ENCODE results near the gene C1orf159.
A peak's percentile ranks its signal among the peaks of the same experiment; 100 is the strongest.

The C1orf159 gene

DNA sequence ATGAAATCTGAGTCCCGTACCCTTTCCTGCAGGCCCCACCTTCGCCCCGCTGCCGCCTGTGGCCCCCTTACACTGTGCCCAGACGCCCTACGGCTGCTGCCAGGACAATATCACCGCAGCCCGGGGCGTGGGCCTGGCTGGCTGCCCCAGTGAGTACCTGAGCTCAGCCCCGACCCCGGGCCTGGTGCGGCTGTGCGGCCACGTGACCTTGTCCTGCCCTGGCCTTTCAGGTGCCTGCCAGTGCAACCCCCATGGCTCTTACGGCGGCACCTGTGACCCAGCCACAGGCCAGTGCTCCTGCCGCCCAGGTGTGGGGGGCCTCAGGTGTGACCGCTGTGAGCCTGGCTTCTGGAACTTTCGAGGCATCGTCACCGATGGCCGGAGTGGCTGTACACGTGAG is 70.8 kb downstream of the C1orf159 start:
- Mint-ChIP-seq H3K4me3 (no peak overlapping the region), H3K36me3 (ENCODE audit: insufficient read depth) (peaks cover 4% of the 10 kb centered on the region), H3K9me3 (peaks cover 4% of the 10 kb centered on the region), H3K27me3 (no peaks in the 10 kb centered on the region), H3K27ac (ENCODE audit: low read depth) (no peak overlapping the region), H3K4me1 (no peaks in the 10 kb centered on the region)
- DNase-seq (ENCODE audit: low spot score in 2 of 2) (no peak), ATAC-seq (replicated peaks; ENCODE audit: extremely low read depth, poor library complexity, severe bottlenecking) (no peak)

GRCh38 chr1:1044455-1045078 is 71.3 kb downstream of the C1orf159 start:
- DNase-seq (ENCODE audit: low spot score in 2 of 2), result no peak
- ATAC-seq (replicated peaks; ENCODE audit: extremely low read depth, poor library complexity, severe bottlenecking), result no peak
- Mint-ChIP-seq H3K9me3 (peaks cover 4% of the 10 kb centered on the region), H3K36me3 (ENCODE audit: insufficient read depth) (peaks cover 4% of the 10 kb centered on the region), H3K4me3 (no peak overlapping the region), H3K27me3 (no peaks in the 10 kb centered on the region), H3K4me1 (peaks cover 5% of the 10 kb centered on the region), H3K27ac (ENCODE audit: low read depth) (peak overlapping the region; percentile 70)

GRCh38 chr1:1043921-1044320 is 72.0 kb downstream of the C1orf159 start:
- DNase-seq (ENCODE audit: low spot score in 2 of 2), result no peak
- H3K4me3 Mint-ChIP-seq, result no peak overlapping the region
- no peak for ATAC-seq (replicated peaks; ENCODE audit: extremely low read depth, poor library complexity, severe bottlenecking)
- peaks cover 3% of the 10 kb centered on the region for H3K27me3 Mint-ChIP-seq
- no peak overlapping the region for H3K27ac Mint-ChIP-seq (ENCODE audit: low read depth)
- H3K4me1 Mint-ChIP-seq, result peaks cover 10% of the 10 kb centered on the region
- H3K36me3 Mint-ChIP-seq (ENCODE audit: insufficient read depth), result peaks cover 4% of the 10 kb centered on the region
- H3K9me3 Mint-ChIP-seq, result peaks cover 4% of the 10 kb centered on the region

DNA sequence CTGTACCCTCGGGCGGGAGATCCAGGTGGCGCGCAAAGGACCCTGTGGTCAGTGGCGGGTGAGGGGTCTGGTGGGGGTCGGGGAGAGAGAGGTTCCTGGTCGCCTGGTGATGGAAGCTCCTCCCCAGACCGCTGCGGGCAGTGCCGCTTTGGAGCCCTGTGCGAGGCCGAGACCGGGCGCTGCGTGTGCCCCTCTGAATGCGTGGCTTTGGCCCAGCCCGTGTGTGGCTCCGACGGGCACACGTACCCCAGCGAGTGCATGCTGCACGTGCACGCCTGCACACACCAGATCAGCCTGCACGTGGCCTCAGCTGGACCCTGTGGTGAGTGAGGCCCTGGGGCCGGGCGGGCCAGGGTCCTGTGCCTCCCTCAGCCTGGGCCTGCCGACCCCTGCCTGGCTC is 72.5 kb downstream of the C1orf159 start:
- ATAC-seq (replicated peaks; ENCODE audit: extremely low read depth, poor library complexity, severe bottlenecking), result no peak
- peaks cover 4% of the 10 kb centered on the region for H3K9me3 Mint-ChIP-seq
- H3K27me3 Mint-ChIP-seq, result peaks cover 8% of the 10 kb centered on the region
- H3K4me3 Mint-ChIP-seq, result peak overlapping the region; percentile 58
- H3K4me1 Mint-ChIP-seq, result peaks cover 15% of the 10 kb centered on the region
- peak overlapping the region; percentile 84 for H3K27ac Mint-ChIP-seq (ENCODE audit: low read depth)
- H3K36me3 Mint-ChIP-seq (ENCODE audit: insufficient read depth), result peaks cover 3% of the 10 kb centered on the region
- no peak for DNase-seq (ENCODE audit: low spot score in 2 of 2)

GRCh38 chr1:1042835-1043234 is 73.1 kb downstream of the C1orf159 start:
- ATAC-seq (replicated peaks; ENCODE audit: extremely low read depth, poor library complexity, severe bottlenecking) (no peak), DNase-seq (ENCODE audit: low spot score in 2 of 2) (no peak)
- Mint-ChIP-seq H3K4me1 (peaks cover 16% of the 10 kb centered on the region), H3K9me3 (peaks cover 4% of the 10 kb centered on the region), H3K27ac (ENCODE audit: low read depth) (peak overlapping the region; percentile 84), H3K27me3 (peaks cover 14% of the 10 kb centered on the region), H3K4me3 (peak overlapping the region; percentile 58), H3K36me3 (ENCODE audit: insufficient read depth) (peaks cover 3% of the 10 kb centered on the region)

GRCh38 chr1:1041873-1042272 is 74.0 kb downstream of the C1orf159 start:
- H3K4me3 Mint-ChIP-seq, result no peak overlapping the region
- H3K9me3 Mint-ChIP-seq, result peaks cover 4% of the 10 kb centered on the region
- ATAC-seq (replicated peaks; ENCODE audit: extremely low read depth, poor library complexity, severe bottlenecking), result no peak
- no peak overlapping the region for H3K27ac Mint-ChIP-seq (ENCODE audit: low read depth)
- DNase-seq (ENCODE audit: low spot score in 2 of 2), result no peak
- peaks cover 1% of the 10 kb centered on the region for H3K36me3 Mint-ChIP-seq (ENCODE audit: insufficient read depth)
- peaks cover 17% of the 10 kb centered on the region for H3K27me3 Mint-ChIP-seq
- H3K4me1 Mint-ChIP-seq, result peaks cover 16% of the 10 kb centered on the region

DNA sequence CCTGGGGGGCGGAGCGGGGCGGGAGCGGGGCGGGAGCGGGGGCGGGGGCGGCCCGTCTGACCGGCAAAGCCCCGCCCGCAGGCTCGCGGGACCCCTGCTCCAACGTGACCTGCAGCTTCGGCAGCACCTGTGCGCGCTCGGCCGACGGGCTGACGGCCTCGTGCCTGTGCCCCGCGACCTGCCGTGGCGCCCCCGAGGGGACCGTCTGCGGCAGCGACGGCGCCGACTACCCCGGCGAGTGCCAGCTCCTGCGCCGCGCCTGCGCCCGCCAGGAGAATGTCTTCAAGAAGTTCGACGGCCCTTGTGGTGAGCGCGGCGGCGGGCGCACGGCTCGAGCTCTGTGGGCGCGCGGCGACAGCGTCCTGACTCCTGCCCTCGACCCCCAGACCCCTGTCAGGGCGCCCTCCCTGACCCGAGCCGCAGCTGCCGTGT is 74.8 kb downstream of the C1orf159 start:
- DNase-seq (ENCODE audit: low spot score in 2 of 2), result no peak
- peaks cover 4% of the 10 kb centered on the region for H3K9me3 Mint-ChIP-seq
- ATAC-seq (replicated peaks; ENCODE audit: extremely low read depth, poor library complexity, severe bottlenecking), result no peak
- peaks cover 16% of the 10 kb centered on the region for H3K4me1 Mint-ChIP-seq
- H3K36me3 Mint-ChIP-seq (ENCODE audit: insufficient read depth), result peaks cover 1% of the 10 kb centered on the region
- H3K27ac Mint-ChIP-seq (ENCODE audit: low read depth), result no peak overlapping the region
- peak overlapping the region; percentile 20 for H3K4me3 Mint-ChIP-seq
- H3K27me3 Mint-ChIP-seq, result peaks cover 24% of the 10 kb centered on the region

DNA sequence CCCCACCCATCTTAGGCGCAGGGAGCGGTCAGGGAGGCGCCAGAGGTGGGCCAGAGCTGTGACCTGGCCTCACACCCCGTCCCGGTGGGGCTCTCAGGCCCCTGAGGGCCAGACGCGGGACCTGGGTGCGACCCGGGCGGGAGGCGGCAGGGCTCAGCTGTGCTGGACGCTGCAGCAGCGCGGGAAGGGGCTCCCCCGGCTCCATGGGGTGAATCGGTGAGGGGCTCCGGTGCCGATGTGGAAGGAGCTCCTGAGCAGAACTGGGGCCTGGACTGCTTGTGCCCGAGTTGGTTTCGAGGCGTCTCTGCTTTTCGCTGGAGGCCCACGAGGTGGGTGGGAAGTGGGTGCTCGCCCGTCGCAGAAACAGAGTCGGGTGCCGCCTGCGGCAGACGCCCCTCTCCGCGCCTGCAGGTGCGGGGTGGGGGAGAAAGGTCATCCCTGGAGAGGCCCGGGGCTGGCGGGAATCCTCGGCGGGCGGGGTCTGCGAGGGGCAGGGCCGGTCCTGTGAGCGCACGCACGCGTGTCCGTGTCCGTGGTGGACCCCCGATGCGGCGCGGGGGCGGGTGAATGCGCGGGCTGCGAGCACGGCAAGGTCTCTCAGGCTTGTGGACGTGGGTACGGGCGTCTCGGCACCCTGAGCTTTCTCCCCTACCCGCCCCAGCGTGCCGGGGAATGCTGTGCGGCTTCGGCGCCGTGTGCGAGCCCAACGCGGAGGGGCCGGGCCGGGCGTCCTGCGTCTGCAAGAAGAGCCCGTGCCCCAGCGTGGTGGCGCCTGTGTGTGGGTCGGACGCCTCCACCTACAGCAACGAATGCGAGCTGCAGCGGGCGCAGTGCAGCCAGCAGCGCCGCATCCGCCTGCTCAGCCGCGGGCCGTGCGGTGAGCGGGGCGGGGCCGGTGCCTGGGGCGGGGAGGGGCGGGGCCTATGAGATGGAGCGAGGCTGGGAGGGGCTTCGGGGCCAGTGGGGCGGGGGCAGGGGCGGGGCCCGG is 75.6 kb downstream of the C1orf159 start:
- Mint-ChIP-seq H3K4me3 (peak overlapping the region; percentile 65), H3K27ac (ENCODE audit: low read depth) (peak overlapping the region; percentile 58), H3K9me3 (peaks cover 4% of the 10 kb centered on the region), H3K27me3 (peaks cover 32% of the 10 kb centered on the region), H3K36me3 (ENCODE audit: insufficient read depth) (peaks cover 1% of the 10 kb centered on the region), H3K4me1 (peaks cover 16% of the 10 kb centered on the region)
- peak; percentile 51 to 63 for DNase-seq (ENCODE audit: low spot score in 2 of 2)
- ATAC-seq (replicated peaks; ENCODE audit: extremely low read depth, poor library complexity, severe bottlenecking), result peak; percentile 94

DNA sequence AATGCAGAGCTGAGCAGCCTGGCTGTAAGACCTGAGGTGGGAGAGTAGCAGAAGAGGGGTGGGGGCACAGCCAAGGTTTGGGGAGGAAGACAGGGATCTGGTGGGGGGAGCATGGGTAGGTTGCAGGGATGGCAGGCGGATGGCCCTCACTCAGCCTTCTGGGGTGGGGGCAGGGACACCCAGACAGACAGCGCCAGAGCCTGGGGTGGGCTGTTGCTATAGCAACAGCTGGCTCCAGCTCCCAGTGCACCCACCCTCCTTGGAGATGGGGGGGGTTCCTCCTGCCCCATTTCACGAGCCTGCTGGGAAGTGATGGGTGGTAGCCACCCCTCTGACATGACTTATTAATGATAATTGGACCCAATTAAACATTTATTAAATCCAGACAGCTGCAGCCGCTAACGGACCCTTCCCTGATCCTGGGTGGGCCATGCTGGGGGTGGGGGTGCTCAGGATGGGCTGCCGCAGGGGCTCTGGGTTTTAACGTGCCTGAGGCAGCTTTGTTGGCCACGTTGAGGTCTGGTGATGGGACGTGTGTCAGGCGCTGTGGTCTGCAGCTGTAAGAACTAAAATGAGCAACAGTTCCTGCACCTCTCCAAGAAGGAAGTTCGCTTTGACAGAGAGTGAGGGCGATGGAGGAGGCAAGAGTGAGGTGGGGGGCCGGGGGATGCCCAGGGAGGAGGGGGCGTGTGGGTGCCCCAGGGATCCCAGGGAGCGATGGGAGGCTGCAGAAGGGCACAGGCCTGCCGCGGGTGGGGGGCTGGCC is 76.6 kb downstream of the C1orf159 start:
- Mint-ChIP-seq H3K9me3 (peaks cover 4% of the 10 kb centered on the region), H3K27me3 (peaks cover 35% of the 10 kb centered on the region), H3K36me3 (ENCODE audit: insufficient read depth) (peaks cover 1% of the 10 kb centered on the region), H3K27ac (ENCODE audit: low read depth) (peak overlapping the region; percentile 58), H3K4me3 (peak overlapping the region; percentile 65), H3K4me1 (peaks cover 16% of the 10 kb centered on the region)
- no peak for ATAC-seq (replicated peaks; ENCODE audit: extremely low read depth, poor library complexity, severe bottlenecking)
- no peak for DNase-seq (ENCODE audit: low spot score in 2 of 2)

DNA sequence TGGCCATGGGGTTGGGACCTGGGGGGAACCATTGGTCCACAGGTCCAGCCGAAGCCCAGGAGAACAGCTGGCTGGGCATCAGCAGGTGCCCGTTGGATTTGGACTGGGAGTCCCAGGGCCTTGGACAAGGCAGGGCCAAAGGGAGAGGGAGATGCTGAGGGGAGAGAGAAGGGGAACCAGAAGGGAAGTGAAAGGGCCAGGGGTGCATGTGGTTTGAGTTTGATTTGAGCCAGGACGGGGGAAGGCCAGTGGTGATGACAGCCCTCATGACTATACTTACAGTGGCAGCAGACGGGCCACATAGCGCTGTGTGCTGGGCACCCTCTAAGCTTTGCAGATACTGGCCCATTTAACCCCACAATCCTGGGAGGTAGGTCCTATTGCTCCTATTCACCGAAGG is 77.2 kb downstream of the C1orf159 start:
- Mint-ChIP-seq H3K4me3 (peak overlapping the region; percentile 23), H3K4me1 (peaks cover 16% of the 10 kb centered on the region), H3K27ac (ENCODE audit: low read depth) (no peak overlapping the region), H3K9me3 (peaks cover 4% of the 10 kb centered on the region), H3K27me3 (peaks cover 35% of the 10 kb centered on the region), H3K36me3 (ENCODE audit: insufficient read depth) (peaks cover 1% of the 10 kb centered on the region)
- ATAC-seq (replicated peaks; ENCODE audit: extremely low read depth, poor library complexity, severe bottlenecking), result no peak
- no peak for DNase-seq (ENCODE audit: low spot score in 2 of 2)

DNA sequence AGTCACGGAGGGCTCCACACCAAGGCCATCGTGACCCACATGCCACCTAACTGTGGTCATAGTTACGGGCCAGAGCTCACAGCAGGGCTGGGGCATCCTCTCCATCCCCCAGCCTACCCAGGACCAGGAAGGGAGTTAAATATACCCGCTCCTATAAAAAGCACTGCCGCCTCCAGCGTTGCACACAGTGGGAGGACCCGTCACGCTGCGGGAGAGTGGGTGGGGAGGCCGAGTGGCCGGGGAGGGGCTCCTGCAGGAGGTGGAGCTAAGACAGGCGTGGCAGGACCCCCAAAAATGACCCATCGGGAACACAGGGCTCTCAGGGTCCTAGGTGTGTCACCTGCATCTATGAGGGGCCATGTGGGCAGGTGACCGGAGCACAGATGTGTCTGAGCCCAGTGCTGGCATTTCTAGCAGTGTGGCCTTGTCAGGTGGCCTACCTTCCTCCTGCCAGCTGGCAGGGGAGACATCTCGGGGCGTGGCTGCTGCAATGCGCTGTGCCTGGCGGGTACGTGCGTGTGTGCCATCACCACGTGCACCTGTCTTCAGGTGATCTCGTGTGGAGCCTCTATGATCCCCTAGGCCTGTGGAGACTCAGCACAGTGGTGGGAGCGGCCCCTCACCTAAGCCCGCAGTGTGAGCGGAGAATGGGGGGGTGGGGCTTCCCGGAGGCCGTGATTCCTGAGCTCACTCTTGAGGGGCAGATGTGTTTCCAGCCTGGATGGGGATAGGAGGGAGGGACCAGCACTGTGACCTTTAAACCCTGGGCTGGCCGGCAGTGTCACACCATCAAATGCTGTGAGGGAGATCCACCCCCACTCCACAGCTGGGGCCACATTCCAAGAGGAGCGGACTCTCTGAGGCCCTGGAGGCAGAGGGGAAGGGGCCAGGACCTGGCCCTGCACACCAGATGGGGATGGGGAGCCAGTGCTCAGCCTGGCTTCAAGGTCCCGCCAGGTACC is 78.2 kb downstream of the C1orf159 start:
- ATAC-seq (replicated peaks; ENCODE audit: extremely low read depth, poor library complexity, severe bottlenecking) (no peak), DNase-seq (ENCODE audit: low spot score in 2 of 2) (no peak)
- Mint-ChIP-seq H3K27me3 (peaks cover 36% of the 10 kb centered on the region), H3K4me3 (no peak overlapping the region), H3K27ac (ENCODE audit: low read depth) (no peak overlapping the region), H3K36me3 (ENCODE audit: insufficient read depth) (no peaks in the 10 kb centered on the region), H3K9me3 (no peaks in the 10 kb centered on the region), H3K4me1 (peaks cover 16% of the 10 kb centered on the region)

Data from central memory CD8-positive, alpha-beta T cell (primary cell).